H1 (cell line): ENCODE results near the gene KCNQ1OT1. TPM values are rescaled to one million over a fixed set of nuclear protein-coding genes. Genes with fewer than 3 reads are reported as not detected.

Source experiments
- CTCF ChIA-PET: fragments of 300-600 bp; sonication (Branson Sonifier 250); formaldehyde crosslinking; loops from one replicate; lab custom pipeline; 2021; ENCODE audit not compliant: partially characterized antibody; lab: Charles Lee
- POLR2A ChIA-PET: fragments of 300-600 bp; sonication (Branson Sonifier 250); formaldehyde crosslinking; loops from one replicate; lab custom pipeline; 2021; ENCODE audit warnings: inconsistent platforms; ENCODE audit not compliant: partially characterized antibody; lab: Charles Lee
- DNase-seq, 2 experiments: peaks; one replicate each; pipeline versions ENCODE4 v3.0.0 to v3.0.0-alpha.2; 2010 to 2022; ENCODE audit warnings: low spot score in 2 of 2, low read depth in 1 of 2, mixed read lengths in 1 of 2
- FAIRE-seq: peaks from 2 replicates; lab custom pipeline; 2011; peaks lifted over from hg19 to GRCh38; lab: Jason Lieb, UNC
- H2AFZ ChIP-seq: 2 replicates; pipeline ENCODE4 v1.8.1; 2012; ENCODE audit warnings: low read length, inconsistent platforms
- H2AK5ac ChIP-seq: 2 replicates; pipeline ENCODE4 v1.6.1; 2013; ENCODE audit warnings: low read depth, low read length
- H2BK120ac ChIP-seq: replicated peaks from 2 replicates; pipeline ENCODE3; 2013; ENCODE audit warnings: low read depth, low read length, inconsistent platforms
- H2BK12ac ChIP-seq: 2 replicates; pipeline ENCODE4 v1.6.1; 2013; ENCODE audit warnings: low read depth, low read length
- H2BK15ac ChIP-seq: 2 replicates; pipeline ENCODE4 v1.6.1; 2013; ENCODE audit warnings: low read length
- H2BK20ac ChIP-seq: 2 replicates; pipeline ENCODE4 v1.6.1; 2013; ENCODE audit warnings: low read length
- H2BK5ac ChIP-seq: 2 replicates; pipeline ENCODE4 v1.6.1; 2013; ENCODE audit warnings: low read depth, low read length
- H3K14ac ChIP-seq: 2 replicates; pipeline ENCODE4 v1.6.1; 2013; ENCODE audit warnings: inconsistent platforms; ENCODE audit not compliant: insufficient read length
- H3K18ac ChIP-seq: 2 replicates; pipeline ENCODE4 v1.6.1; 2013; ENCODE audit warnings: low read length; ENCODE audit errors: extremely low read depth
- H3K23ac ChIP-seq: 2 replicates; pipeline ENCODE4 v1.6.1; 2013; ENCODE audit warnings: inconsistent platforms; ENCODE audit not compliant: insufficient read length
- H3K23me2 ChIP-seq: 2 replicates; pipeline ENCODE4 v1.6.1; 2013; ENCODE audit warnings: low read depth, low read length
- H3K27ac ChIP-seq: 2 replicates; pipeline ENCODE4 v1.6.1; 2011; ENCODE audit warnings: low read depth, low read length, inconsistent platforms
- H3K27me3 ChIP-seq, 4 experiments: replicated peaks in 1 of 4; 1 replicate in 1 of 4; 2 replicates in 3 of 4; pipeline versions ENCODE4 v1.6.1 to v1.8.1; 2011 to 2013; ENCODE audit warnings: low read length in 3 of 4, mild to moderate bottlenecking in 3 of 4, inconsistent platforms in 2 of 4, mixed read lengths in 2 of 4, moderate library complexity in 1 of 4; ENCODE audit not compliant: control insufficient read depth in 3 of 4, insufficient read depth in 3 of 4; ENCODE audit errors: extremely low read depth in 1 of 4
- H3K36me3 ChIP-seq, 4 experiments: 2 replicates each; pipeline versions ENCODE4 v1.6.1 to v1.8.1; 2011 to 2013; ENCODE audit warnings: mild to moderate bottlenecking in 4 of 4, low read length in 3 of 4, moderate library complexity in 2 of 4, control low read depth in 1 of 4, inconsistent platforms in 1 of 4; ENCODE audit not compliant: insufficient read depth in 4 of 4, control insufficient read depth in 2 of 4
- H3K4ac ChIP-seq: replicated peaks from 2 replicates; pipeline ENCODE3; 2013; ENCODE audit warnings: low read length, low read depth, mixed read lengths, inconsistent platforms; ENCODE audit not compliant: insufficient read length
- H3K4me1 ChIP-seq, 4 experiments: replicated peaks in 1 of 4; 1 replicate in 1 of 4; 2 replicates in 3 of 4; pipeline versions ENCODE4 v1.6.1 to v1.8.1; 2011 to 2013; ENCODE audit warnings: low read length in 3 of 4, inconsistent platforms in 2 of 4, mixed read lengths in 1 of 4; ENCODE audit not compliant: insufficient read depth in 4 of 4, control insufficient read depth in 3 of 4
- H3K4me2 ChIP-seq, 2 experiments: 2 replicates each; pipeline versions ENCODE4 v1.6.1 to v1.8.1; 2011 to 2013; ENCODE audit warnings: low read depth in 2 of 2, low read length in 2 of 2, control low read depth in 1 of 2, inconsistent platforms in 1 of 2, mild to moderate bottlenecking in 1 of 2; ENCODE audit not compliant: insufficient read depth in 1 of 2
- H3K4me3 ChIP-seq, 4 experiments: fragments of 200-600, 300-600 bp in 1 of 4; sonication (generic), shearing (Covaris generic), sonication (Bioruptor Twin) in 1 of 4; 2 replicates each; pipeline versions ENCODE4 v1.5.1 to v1.8.1; 2011 to 2016; ENCODE audit warnings: low read length in 4 of 4, low read depth in 3 of 4, control low read depth in 2 of 4, inconsistent platforms in 2 of 4, mild to moderate bottlenecking in 2 of 4, mixed read lengths in 1 of 4, moderate library complexity in 1 of 4; ENCODE audit not compliant: insufficient read depth in 2 of 4; ENCODE audit errors: extremely low read depth in 1 of 4
- H3K56ac ChIP-seq: replicated peaks from 2 replicates; pipeline ENCODE3; 2013; ENCODE audit warnings: low read depth, mild to moderate bottlenecking, mixed read lengths, low read length, inconsistent platforms; ENCODE audit not compliant: insufficient read length
- H3K79me1 ChIP-seq: 2 replicates; pipeline ENCODE4 v1.6.1; 2013; ENCODE audit warnings: low read depth, low read length, control low read depth
- H3K79me2 ChIP-seq, 2 experiments: 2 replicates each; pipeline versions ENCODE4 v1.6.1 to v1.8.1; 2012 to 2013; ENCODE audit warnings: low read length in 2 of 2, mild to moderate bottlenecking in 2 of 2, inconsistent platforms in 1 of 2; ENCODE audit not compliant: insufficient read depth in 2 of 2, control insufficient read depth in 1 of 2
- H3K9ac ChIP-seq, 4 experiments: replicated peaks in 1 of 4; 1 replicate in 1 of 4; 2 replicates in 3 of 4; pipeline versions ENCODE4 v1.6.1 to v1.8.1; 2011 to 2013; ENCODE audit warnings: low read depth in 3 of 4, low read length in 3 of 4, control low read depth in 2 of 4, mild to moderate bottlenecking in 2 of 4, moderate library complexity in 2 of 4, inconsistent platforms in 1 of 4; ENCODE audit errors: extremely low read depth in 1 of 4
- H3K9me3 ChIP-seq, 2 experiments: 2 replicates each; pipeline versions ENCODE4 v1.6.1 to v1.8.1; 2012 to 2013; ENCODE audit warnings: mild to moderate bottlenecking in 2 of 2, moderate library complexity in 2 of 2, control low read depth in 1 of 2, inconsistent platforms in 1 of 2, low read depth in 1 of 2, low read length in 1 of 2, mixed read lengths in 1 of 2; ENCODE audit not compliant: insufficient read depth in 2 of 2
- H4K20me1 ChIP-seq, 2 experiments: replicated peaks in 1 of 2; 2 replicates each; pipeline versions ENCODE3 to v1.8.1; 2011 to 2013; ENCODE audit warnings: inconsistent platforms in 2 of 2, low read length in 2 of 2, mild to moderate bottlenecking in 1 of 2; ENCODE audit not compliant: insufficient read depth in 2 of 2, control insufficient read depth in 1 of 2
- H4K5ac ChIP-seq: 2 replicates; pipeline ENCODE4 v1.6.1; 2013; ENCODE audit warnings: low read length, low read depth, mixed read lengths, inconsistent platforms; ENCODE audit not compliant: insufficient read length
- H4K8ac ChIP-seq: 2 replicates; pipeline ENCODE4 v1.8.0; 2013; ENCODE audit warnings: mild to moderate bottlenecking, moderate library complexity, low read length, inconsistent platforms; ENCODE audit not compliant: insufficient read depth; ENCODE audit errors: extremely low read depth
- H4K91ac ChIP-seq: replicated peaks from 2 replicates; pipeline ENCODE3; 2013; ENCODE audit warnings: low read length, mixed read lengths, inconsistent platforms; ENCODE audit not compliant: insufficient read length
- CHD1 ChIP-seq: IDR thresholded peaks from 2 replicates; pipeline ENCODE4 v1.6.1; 2012; ENCODE audit warnings: low read depth, low read length, improper control_type of control experiment
- CTBP2 ChIP-seq: IDR thresholded peaks from 2 replicates; pipeline ENCODE4 v1.7.0; 2011; ENCODE audit warnings: borderline replicate concordance, mild to moderate bottlenecking, moderate library complexity, mixed read lengths, low read length; ENCODE audit not compliant: insufficient read depth, insufficient read length
- RBBP5 ChIP-seq: IDR thresholded peaks from 2 replicates; pipeline ENCODE4 v1.7.1; 2012; ENCODE audit warnings: low read depth, mild to moderate bottlenecking, inconsistent platforms, low read length, moderate library complexity, borderline replicate concordance
- SIN3A ChIP-seq, 2 experiments: IDR thresholded peaks in 1 of 2; conservative IDR thresholded peaks in 1 of 2; 2 replicates each; pipeline ENCODE4 v1.6.1; 2011 to 2012; ENCODE audit warnings: low read length in 2 of 2, improper control_type of control experiment in 1 of 2, low read depth in 1 of 2, mild to moderate bottlenecking in 1 of 2
- SP4 ChIP-seq: IDR thresholded peaks from 2 replicates; pipeline ENCODE4 v1.6.1; 2012; ENCODE audit warnings: low read length, inconsistent platforms
- WGBS, 2 experiments: shearing (Covaris generic) in 1 of 2; methylation state at CpG; one replicate each; pipeline versions ENCODE4 v1.1.6 to v1.1.7; 2013 to 2015; ENCODE audit warnings: low lambda C conversion rate in 2 of 2, mixed read lengths in 2 of 2, inconsistent platforms in 1 of 2, low coverage in 1 of 2, missing lambda C conversion rate in 1 of 2; ENCODE audit not compliant: insufficient replicate concordance in 2 of 2, insufficient coverage in 1 of 2, insufficient read length in 1 of 2; ENCODE audit errors: extremely low coverage in 1 of 2, missing lambda C conversion rate in 1 of 2; 5-methylcytosine and 5-hydroxymethylcytosine counted together
- polyA plus RNA-seq, 7 experiments: library from polyadenylated mRNA; depleted of rRNA in 3 of 7; stranded (reverse) in 5 of 7; unstranded in 2 of 7; fragments of >200 nt in 5 of 7; fragments of 200-250 nt in 2 of 7; gene quantifications; 1 replicate in 5 of 7; 2 replicates in 1 of 7; 4 replicates in 1 of 7; pipeline versions ENCODE4 v1.2.1 to v1.2.3, GENCODE V29; 2011 to 2013; ENCODE audit warnings: missing spikeins in 2 of 7, mixed read lengths in 2 of 7
- total RNA-seq: library from RNA; stranded (reverse); fragmentation: NEBNext Ultra II Directional; extraction: Animal tissue kit (Norgen Biotek cat#: 25700); gene quantifications from 2 replicates; pipeline ENCODE4 v1.2.1, GENCODE V29; 2021

The KCNQ1OT1 gene
- total and polyA plus RNA-seq, 2 of the 8 experiments (the other 6 are each of a cell fraction or from before 2014, with no cell fraction given), result 0.21 to 1.2 TPM

GRCh38 chr11:2647167-2647566 lies 52.6 kb downstream of the KCNQ1OT1 start:
- Histone ChIP-seq H3K27ac (no peak overlapping the region), H4K5ac (no peak overlapping the region), H2BK12ac (no peak overlapping the region), H3K18ac (no peak overlapping the region), H4K20me1 (no peaks in the 10 kb centered on the region), H3K56ac (no peak overlapping the region), H3K27me3 (peaks cover 4 to 44% (median 26%) of the 10 kb centered on the region in 4 experiments), H2BK5ac (no peak overlapping the region), H3K4ac (no peak overlapping the region), H3K79me1 (no peaks in the 10 kb centered on the region), H3K4me2 (no peak overlapping the region), H3K14ac (no peak overlapping the region), H3K23ac (no peak overlapping the region), H3K79me2 (no peaks in the 10 kb centered on the region), H3K4me1 (no peaks in the 10 kb centered on the region), H2BK20ac (no peak overlapping the region), H3K36me3 (peaks cover 0 to 6% (median 0%) of the 10 kb centered on the region in 4 experiments; a peak in 3 of 8 replicates), H4K8ac (no peak overlapping the region), H3K9ac (no peak overlapping the region), H2AFZ (no peak overlapping the region), H3K23me2 (no peaks in the 10 kb centered on the region), H3K4me3 (no peak overlapping the region), H2BK15ac (no peak overlapping the region), H2AK5ac (no peak overlapping the region), H3K9me3 (peaks cover 74 to 77% of the 10 kb centered on the region in 2 experiments), H4K91ac (no peak overlapping the region), H2BK120ac (no peak overlapping the region)
- 100% methylated on average over 1 of the region's 1 CpG; no CpG with 5 or more reads in 1 of the 2 experiments for WGBS, 2 experiments
- ChIA-PET POLR2A (no interaction called here), CTCF (no interaction called here)
- TF ChIP-seq SIN3A (conservative IDR thresholded peaks at IDR 0.05 in 1 of 2, IDR thresholded peaks at IDR 0.05 in 1 of 2; ENCODE audit: low read depth in 1 of 2, low read length in 2 of 2), result no peak
- no peak for TF ChIP-seq CTBP2
- no peak for TF ChIP-seq RBBP5
- TF ChIP-seq CHD1, result no peak
- TF ChIP-seq SP4, result no peak
- DNase-seq (no peak), FAIRE-seq (no peak)
